HG03439 (cell line): ENCODE measurements around the gene PRSS36.
"Not testable (repeated sequence)": the region's sequence is repeated elsewhere in the genome, so short reads cannot be mapped to it uniquely, and the experiment has no call there.

Source experiments
- ATAC-seq: cut with Tn5 transposase; IDR thresholded peaks from one replicate; pipeline ENCODE4 v1.9.1; 2021; ENCODE audit warnings: mild to moderate bottlenecking, moderate library complexity; ENCODE audit not compliant: unreplicated experiment

The PRSS36 gene

DNA sequence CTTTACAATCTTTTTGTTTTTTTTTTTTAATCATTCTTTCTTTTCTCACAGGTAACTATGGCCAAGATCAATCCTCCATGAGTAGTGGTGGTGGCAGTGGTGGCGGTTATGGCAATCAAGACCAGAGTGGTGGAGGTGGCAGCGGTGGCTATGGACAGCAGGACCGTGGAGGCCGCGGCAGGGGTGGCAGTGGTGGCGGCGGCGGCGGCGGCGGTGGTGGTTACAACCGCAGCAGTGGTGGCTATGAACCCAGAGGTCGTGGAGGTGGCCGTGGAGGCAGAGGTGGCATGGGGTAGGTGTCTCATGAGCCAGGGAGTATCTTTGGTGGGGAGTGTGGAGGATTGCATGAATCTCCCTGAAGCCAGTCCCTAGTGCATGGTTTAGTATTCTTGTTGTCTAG lies 35.0 kb upstream of the PRSS36 start:
- ATAC-seq, result no peak

DNA sequence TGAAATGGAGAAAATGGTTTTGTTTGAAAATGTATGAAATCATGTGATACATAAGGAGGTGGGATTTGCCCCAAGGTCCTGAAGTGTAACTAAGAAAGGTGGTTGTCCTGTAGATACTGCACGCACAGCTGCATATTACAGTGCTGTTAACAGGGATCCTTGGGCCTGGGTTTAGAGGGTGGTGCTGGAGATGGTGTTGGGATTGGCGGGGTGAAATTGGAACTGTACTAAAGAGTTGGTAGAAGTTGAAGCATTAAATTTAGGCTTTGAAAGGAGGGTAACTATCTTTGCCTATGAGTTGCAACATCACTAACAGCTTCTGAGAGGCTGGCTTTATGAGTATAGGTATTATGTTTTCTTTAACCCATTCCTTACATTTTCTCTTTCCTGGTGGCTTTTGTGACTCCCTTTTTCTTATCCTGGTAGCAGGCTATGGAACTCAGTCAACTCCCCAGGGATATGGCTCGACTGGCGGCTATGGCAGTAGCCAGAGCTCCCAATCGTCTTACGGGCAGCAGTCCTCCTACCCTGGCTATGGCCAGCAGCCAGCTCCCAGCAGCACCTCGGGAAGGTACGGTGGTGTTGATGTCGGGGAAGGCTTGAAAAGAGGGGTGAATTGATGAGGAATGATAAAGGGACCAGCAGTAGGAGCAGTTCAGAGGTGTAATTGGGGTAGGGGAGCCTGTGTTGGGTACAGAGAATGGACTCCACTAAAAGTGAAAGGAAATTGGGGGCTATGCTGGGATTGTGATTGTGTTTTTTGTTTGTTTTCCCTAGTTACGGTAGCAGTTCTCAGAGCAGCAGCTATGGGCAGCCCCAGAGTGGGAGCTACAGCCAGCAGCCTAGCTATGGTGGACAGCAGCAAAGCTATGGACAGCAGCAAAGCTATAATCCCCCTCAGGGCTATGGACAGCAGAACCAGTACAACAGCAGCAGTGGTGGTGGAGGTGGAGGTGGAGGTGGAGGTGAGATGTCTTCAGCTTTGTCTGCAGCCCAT lies 33.9 kb upstream of the PRSS36 start:
- no peak for ATAC-seq

- no peak for ATAC-seq
Measured at GRCh38 chr16:31182391-31182790, 32.5 kb upstream of the PRSS36 start.

- no peak for ATAC-seq
Measured at GRCh38 chr16:31181102-31181830, 31.4 kb upstream of the PRSS36 start.

DNA sequence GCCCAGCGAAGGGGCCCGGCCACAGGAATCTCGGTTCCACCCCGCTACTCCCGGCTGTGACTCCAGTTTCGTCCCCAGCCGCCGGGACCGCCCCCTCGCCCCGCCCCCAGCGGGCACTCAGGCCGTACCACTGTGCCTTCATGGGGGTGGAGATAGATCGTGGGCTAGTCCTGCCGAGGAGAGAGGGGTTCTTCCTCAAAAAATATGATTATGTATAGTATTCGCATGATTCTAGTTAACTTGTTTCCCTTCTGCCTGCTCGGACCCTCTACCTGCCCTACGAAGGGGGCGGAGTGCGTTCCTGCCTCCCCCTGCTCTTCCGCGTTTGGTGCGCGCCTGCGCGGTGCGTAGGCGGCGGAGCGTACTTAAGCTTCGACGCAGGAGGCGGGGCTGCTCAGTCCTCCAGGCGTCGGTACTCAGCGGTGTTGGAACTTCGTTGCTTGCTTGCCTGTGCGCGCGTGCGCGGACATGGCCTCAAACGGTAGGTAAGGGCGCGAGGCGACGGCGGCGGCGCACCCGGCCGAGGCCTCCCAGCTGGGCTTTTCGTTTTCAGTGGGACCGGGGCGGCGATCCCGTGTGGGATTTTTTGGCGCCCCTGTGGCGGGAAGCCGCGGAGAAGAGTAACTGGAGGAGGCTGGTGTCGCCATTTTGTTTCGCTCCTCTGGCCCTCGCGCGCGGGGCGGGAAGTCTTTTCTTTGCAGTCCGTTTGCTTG lies 30.0 kb upstream of the PRSS36 start, which contains the start of gene FUS:
FUS (plus strand) TSS at position 393 of the 713 bp plus-strand sequence; CDS start at position 469, 76 bp downstream.
- ATAC-seq, result peak; percentile 68

DNA sequence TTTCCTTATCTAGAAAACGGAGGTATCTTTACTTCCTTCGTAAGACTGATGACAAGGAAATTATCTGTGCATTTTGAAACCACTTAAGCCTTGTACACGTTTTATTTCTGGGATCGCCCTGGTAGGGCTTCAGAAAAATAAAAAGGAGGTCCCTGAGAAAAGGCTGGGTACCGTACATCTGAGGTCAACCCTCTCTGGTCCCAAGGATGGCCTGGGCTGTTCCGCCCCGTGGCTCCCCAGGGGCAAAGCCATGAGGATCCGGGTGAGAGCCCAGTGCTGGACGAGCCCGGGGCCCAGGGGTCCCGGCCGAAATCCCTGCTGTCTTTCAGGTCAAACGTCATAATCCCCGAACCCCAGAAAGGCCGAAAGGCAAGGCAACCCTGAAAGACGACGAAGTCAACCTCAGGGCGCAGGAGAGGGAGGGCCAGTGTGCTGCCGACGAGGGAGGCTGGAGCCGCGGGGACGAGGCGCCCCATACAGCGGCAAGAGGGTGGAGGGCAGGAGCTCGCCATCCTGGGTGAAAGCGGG lies 29.4 kb upstream of the PRSS36 start:
- peak; percentile 4 for ATAC-seq

- no peak for ATAC-seq
Measured at GRCh38 chr16:31177136-31177535, 27.3 kb upstream of the PRSS36 start.

DNA sequence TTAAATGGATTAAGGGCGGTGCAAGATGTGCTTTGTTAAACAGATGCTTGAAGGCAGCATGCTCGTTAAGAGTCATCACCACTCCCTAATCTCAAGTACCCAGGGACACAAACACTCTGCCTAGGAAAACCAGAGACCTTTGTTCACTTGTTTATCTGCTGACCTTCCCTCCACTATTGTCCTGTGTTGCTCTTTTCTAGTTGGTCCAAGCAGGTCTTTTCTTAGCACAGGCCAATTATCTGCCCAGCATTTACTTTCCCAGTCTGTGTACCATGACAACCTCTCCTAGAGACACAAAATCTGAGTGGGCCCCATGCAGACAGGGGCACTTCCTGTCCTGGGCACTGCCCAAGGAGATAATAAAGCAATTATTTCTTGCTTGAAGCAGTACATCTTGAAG lies 20.2 kb upstream of the PRSS36 start:
- ATAC-seq, result not testable (repeated sequence)

- no peak for ATAC-seq
Measured at GRCh38 chr16:31168848-31169247, 19.0 kb upstream of the PRSS36 start.

DNA sequence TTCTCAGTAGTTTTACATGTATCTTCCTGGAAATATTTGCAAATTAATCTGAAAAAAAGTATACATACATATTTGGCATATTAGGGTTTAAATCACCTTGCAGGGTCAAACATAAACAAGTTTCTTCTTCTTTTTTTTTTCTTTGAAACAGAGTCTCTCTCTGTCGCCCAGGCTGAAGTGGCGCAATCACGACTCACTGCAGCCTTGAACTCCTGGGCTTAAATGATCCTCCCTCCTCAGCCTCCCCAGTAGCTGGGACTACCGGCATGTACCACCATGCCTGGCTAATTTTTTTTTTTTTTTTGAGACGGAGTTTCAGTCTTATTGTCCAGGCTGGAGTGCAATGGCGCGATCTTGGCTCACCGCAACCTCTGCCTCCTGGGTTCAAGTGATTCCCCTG lies 17.4 kb upstream of the PRSS36 start:
- ATAC-seq, result no peak

DNA sequence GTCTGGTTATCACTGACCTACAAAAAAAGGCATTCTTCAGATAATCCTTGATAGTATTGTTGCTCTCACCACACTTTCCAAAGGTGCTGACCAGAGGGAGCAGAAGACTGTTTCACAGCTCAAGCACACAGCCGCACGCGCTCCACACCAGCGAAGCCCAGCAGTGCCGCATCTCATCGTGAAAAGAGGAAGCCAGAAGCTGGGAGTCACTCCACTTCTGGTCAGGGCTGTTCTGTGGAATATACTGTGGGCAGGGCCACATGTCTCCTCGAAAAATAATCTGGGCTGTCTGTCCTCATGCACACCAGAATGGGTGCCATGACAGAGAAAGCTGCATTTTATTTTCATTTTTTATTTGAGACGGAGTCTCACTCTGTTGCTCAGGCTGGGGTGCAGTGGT lies 7.3 kb upstream of the PRSS36 start:
- no peak for ATAC-seq

- not testable (repeated sequence) for ATAC-seq
Measured at GRCh38 chr16:31150976-31151375, 1.1 kb upstream of the PRSS36 start.

DNA sequence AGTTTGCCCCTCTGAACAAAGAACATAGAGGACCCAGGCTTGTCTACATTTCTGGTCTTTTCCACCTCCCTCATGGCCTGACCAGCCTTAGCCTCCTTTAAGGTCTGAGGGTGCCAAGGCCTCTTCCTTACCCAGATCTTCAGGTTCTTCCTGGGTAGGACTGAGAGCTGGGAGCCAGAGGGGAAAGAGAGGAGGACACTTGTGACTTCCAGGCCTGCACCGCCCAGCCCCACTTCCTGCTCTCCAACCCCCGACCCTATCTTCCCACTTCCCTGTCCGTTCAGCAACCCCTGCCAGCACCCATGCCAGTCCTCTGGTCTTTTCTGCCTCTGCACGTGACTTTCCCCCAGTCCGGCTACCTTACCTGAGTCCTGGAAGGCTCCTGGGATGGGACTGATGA lies 534 bp downstream of the PRSS36 start:
- no peak for ATAC-seq

DNA sequence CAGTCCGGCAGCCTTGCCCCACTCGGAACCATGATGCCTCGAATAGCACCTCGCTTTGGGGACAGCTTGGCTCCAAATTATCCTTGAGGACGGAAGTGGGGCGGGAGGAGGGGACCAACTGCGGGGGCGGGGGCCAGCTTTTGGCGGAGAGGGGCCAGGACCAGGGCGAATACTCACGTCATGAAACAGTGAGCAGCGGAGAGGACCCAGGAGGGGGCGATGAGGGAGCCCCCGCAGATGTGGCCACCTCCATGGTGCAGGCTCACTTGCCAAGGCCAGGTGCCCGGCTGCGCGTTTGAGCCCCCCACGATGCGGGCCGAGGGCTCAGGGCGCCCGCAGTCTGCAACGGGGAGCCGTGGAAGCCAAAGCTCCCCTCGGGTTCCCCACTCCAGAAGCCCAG lies 970 bp downstream of the PRSS36 start:
- no peak for ATAC-seq

DNA sequence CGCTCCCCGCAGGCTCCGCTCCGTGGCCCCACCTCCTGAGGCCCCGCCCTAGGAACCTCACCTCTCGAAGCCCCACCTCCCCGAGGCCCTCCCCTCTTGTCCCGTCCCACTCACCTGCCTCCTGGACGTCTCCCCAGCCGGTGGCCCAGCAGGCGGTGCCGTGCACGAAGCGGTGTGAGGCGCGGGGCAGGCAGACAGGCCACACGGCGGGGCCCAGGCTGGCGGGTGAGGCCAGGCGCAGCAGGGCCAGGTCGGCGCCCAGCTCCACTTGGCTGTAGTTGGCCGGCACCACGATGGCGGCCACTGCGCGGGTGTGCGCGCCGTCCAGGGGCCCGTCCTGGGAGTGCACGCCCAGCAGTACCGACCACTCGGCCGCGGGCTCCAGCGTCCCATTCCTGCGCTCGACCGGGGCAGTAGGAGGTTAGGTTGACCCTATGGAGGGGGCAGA lies 1.6 kb downstream of the PRSS36 start:
- ATAC-seq, result no peak

DNA sequence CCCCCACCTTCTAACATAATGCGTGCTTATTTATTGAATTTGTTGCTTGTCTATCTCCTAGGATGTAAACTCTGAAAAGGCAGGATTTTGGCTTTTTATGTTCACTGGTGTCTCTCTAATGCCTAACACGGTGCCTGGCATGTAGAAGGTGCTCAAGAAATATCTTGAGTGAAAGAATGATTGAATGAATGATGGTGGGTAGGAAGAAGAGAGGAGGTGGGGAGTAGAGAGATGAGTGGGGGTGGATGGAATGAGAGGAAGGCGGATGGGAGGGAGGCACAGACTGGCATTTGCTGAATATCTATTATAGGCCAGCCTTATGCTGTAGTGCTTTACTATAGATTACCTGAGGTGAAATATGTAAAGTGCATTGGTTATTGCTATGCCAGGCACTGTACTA lies 2.3 kb downstream of the PRSS36 start:
- ATAC-seq, result no peak

DNA sequence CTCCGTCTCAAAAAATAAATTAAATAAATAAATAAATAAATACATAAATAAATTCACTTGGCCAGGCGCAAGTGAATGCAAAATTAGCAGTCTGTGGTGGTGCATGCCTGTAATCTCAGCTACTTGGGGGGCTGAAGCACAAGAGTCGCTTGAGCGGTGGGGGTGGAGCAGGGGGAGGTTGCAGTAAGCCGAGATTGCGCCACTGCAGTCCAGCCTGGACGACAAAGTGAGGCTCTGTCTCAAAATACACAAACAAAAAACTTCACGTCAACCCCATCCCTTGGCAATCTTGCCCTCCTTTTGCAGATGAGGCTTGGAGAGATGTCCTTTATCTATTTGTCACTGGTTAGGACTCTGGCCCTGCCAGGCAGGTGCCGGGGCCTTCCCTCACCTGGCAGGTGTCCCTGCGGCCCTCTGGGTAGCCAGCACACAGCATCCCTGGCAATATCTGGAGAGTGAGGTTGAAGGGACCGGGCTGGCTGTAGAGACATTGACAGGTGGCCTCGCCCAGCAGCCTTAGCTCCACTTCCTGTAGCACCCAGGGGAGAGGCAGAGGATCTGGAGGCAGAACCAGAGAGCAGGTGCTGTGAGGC lies 4.4 kb downstream of the PRSS36 start:
- no peak for ATAC-seq

DNA sequence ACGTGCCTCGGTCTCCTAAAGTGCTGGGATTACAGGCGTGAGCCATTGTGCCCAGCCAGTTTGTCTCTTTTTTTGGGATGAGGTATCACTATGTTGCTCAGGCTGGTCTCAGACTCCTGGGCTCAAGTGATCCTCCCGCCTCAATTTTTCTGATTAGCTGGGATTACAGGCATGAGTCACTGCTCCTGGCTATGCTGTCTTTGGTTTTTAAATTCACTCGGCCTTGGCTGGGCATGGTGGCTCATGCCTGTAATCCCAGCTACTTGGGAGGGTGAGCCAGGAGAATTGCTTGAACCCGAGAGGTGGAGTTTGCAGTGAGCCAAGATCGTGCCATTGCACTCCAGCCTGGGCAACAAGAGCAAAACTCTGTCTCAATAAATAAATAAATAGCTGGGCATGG lies 5.4 kb downstream of the PRSS36 start:
- not testable (repeated sequence) for ATAC-seq

DNA sequence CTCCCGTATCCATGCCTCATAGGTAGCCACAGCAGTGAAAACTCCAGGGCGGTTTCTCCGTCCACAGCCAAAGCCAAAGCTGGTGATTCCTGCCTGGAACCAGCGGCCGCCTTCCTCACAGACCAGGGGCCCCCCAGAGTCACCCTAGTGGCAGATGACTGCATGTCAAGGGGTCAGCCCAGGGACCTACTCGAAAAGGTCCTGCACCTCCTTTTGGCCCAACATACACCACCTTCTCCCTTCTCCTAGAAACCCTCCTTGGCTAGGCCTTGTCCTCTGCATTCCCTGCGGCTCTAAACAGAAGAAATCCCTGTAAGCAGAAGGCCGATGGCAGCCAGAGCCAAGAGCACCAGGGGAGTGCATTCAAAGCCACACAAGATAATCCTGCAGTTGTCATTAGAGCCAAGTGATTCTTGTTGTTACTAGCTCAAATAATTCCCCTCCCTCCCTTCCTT lies 6.1 kb downstream of the PRSS36 start:
- no peak for ATAC-seq

GRCh38 chr16:31143011-31143693 lies 6.7 kb downstream of the PRSS36 start:
- ATAC-seq, result no peak
